Measurements from ENCODE around the gene CREB1. TPM values are rescaled to one million over a fixed set of nuclear protein-coding genes. Genes with fewer than 3 reads are reported as not detected.

The CREB1 gene
- total and polyA plus RNA-seq, 9 of the 15 experiments (the other 6 are each of a cell fraction or from before 2014, with no cell fraction given) = 8.9 to 51.3 (median 19.5) TPM

DNA sequence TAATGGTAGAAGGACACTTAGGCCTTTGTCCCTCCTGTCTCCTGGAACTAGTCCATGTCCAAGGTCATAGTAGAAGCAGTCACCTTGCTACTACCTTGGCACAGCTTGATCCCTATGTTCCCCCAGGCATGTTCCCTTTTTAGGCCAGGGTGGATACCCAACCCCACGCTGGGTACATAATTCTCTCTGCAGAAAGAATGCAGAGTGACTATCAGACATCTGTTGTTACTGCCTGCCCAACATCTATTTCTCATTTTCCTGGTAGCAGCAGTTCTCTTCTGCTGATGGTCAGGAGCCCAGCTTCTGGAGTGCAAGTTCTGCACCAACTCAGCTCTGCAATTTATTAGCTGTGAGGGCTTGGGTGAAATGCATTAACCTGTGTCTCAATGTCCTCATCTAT is 99.8 kb downstream of the CREB1 start (continued):
- TF ChIP-seq TAF1 (IDR thresholded peaks at IDR 0.05; ENCODE audit: control insufficient read depth, extremely low read depth, insufficient read depth, low read length, severe bottlenecking) (no peak), ELF4 (CRISPR knock-in tag; IDR thresholded peaks at IDR 0.05) (no peak), ZBTB49 (CRISPR knock-in tag; IDR thresholded peaks at IDR 0.05; ENCODE audit: borderline replicate concordance) (no peak), ARID1B (IDR thresholded peaks at IDR 0.05) (no peak), NUFIP1 (IDR thresholded peaks at IDR 0.05; ENCODE audit: partially characterized antibody) (no peak), ZKSCAN8 (CRISPR knock-in tag; IDR thresholded peaks at IDR 0.05) (no peak)

- ATAC-seq (no peak), FAIRE-seq (no peak), DNase-seq (ENCODE audit: extremely low read depth in 1 of 4, low spot score in 3 of 4) (no peak)
- Histone ChIP-seq H2AFZ (ENCODE audit: low read depth, low read length) (no peak overlapping the region), H3K27ac (ENCODE audit: extremely low read depth, low read depth, low read length) (no peak overlapping the region), H3K4me2 (ENCODE audit: insufficient read depth, low read length) (no peak overlapping the region), H3K9ac (ENCODE audit: insufficient read depth in 1 of 2, low read depth in 2 of 2, low read length in 2 of 2) (no peak overlapping the region), H3K9me3 (replicated peaks; ENCODE audit: control insufficient read depth, insufficient read depth, low read depth, low read length) (no peaks in the 10 kb centered on the region), H3K4me3 (no peak overlapping the region), H3K27me3 (ENCODE audit: control insufficient read depth in 2 of 2, insufficient read depth in 2 of 2, low read length in 2 of 2) (no peaks in the 10 kb centered on the region), H3K9me1 (ENCODE audit: control insufficient read depth, insufficient read depth, low read length) (no peaks in the 10 kb centered on the region), H4K20me1 (replicated peaks; ENCODE audit: control insufficient read depth, insufficient read depth, low read length) (no peaks in the 10 kb centered on the region), H3K36me3 (ENCODE audit: control insufficient read depth, insufficient read depth, low read length) (no peaks in the 10 kb centered on the region), H3K79me2 (ENCODE audit: control insufficient read depth, insufficient read depth, low read length) (no peaks in the 10 kb centered on the region), H3K4me1 (replicated peaks in 1 of 2; ENCODE audit: control insufficient read depth in 2 of 2, insufficient read depth in 2 of 2, low read length in 2 of 2) (peaks cover 11 to 21% of the 10 kb centered on the region in 2 experiments; a peak in 4 of 5 replicates)
- ChIA-PET CTCF (ENCODE audit: low intra/inter-chr PET ratio) (no interaction called here), POLR2A (no interaction called here)
- in situ Hi-C loops (cut with MboI) (no loop called here), intact Hi-C loops (cut with micrococcal nuclease) (no loop called here)
- BruUV-seq (replicated peaks) = no TSS peak
- 57% methylated on average over 3 of the region's 4 CpGs for WGBS (ENCODE audit: insufficient coverage, low coverage, missing lambda C conversion rate)
- TF ChIP-seq ZNF830 (CRISPR knock-in tag; IDR thresholded peaks at IDR 0.05) (no peak), KAT2B (IDR thresholded peaks at IDR 0.05; ENCODE audit: low read depth, low read length) (no peak), HNRNPL (IDR thresholded peaks at IDR 0.05; ENCODE audit: low read depth, low read length) (no peak), RERE (CRISPR knock-in tag; IDR thresholded peaks at IDR 0.05; ENCODE audit: borderline replicate concordance) (no peak), ZNF785 (CRISPR knock-in tag; IDR thresholded peaks at IDR 0.05) (no peak), ZBED1 (IDR thresholded peaks at IDR 0.05) (no peak), MAFF (IDR thresholded peaks at IDR 0.05; ENCODE audit: low read length) (no peak)
- TF ChIP-seq, protein P1, sequence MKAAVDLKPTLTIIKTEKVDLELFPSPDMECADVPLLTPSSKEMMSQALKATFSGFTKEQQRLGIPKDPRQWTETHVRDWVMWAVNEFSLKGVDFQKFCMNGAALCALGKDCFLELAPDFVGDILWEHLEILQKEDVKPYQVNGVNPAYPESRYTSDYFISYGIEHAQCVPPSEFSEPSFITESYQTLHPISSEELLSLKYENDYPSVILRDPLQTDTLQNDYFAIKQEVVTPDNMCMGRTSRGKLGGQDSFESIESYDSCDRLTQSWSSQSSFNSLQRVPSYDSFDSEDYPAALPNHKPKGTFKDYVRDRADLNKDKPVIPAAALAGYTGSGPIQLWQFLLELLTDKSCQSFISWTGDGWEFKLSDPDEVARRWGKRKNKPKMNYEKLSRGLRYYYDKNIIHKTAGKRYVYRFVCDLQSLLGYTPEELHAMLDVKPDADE (conservative IDR thresholded peaks at IDR 0.05; ENCODE audit: control insufficient read depth, low read depth, low read length) = no peak
Measured at GRCh38 chr2:207630491-207630890, 100.7 kb downstream of the CREB1 start.

Data from K562 (cell line).